Non-pigmented ciliary epithelial cell (primary cell): ENCODE data around the gene NCOA1.
"Not testable (repeated sequence)": the region's sequence is repeated elsewhere in the genome, so short reads cannot be mapped to it uniquely, and the experiment has no call there.

Experiments used
- DNase-seq: peaks from one replicate; pipeline ENCODE4 v3.0.0-alpha.2; 2010; ENCODE audit warnings: low read depth

The NCOA1 gene

GRCh38 chr2:24635181-24635580, 144.1 kb downstream of the NCOA1 start:
- no peak for DNase-seq

GRCh38 chr2:24638568-24638967, 147.5 kb downstream of the NCOA1 start:
- DNase-seq: no peak

GRCh38 chr2:24642351-24642750, 151.3 kb downstream of the NCOA1 start:
- DNase-seq: no peak

- DNase-seq: no peak
Observed at GRCh38 chr2:24643051-24643450, 152.0 kb downstream of the NCOA1 start.

- no peak for DNase-seq
Observed at GRCh38 chr2:24644032-24644431, 153.0 kb downstream of the NCOA1 start.

GRCh38 chr2:24650997-24651642, 160.1 kb downstream of the NCOA1 start:
- no peak for DNase-seq

- DNase-seq: no peak
Observed at GRCh38 chr2:24651643-24652003, 160.6 kb downstream of the NCOA1 start.

- DNase-seq: no peak
Observed at GRCh38 chr2:24652265-24653182, 161.5 kb downstream of the NCOA1 start.

- DNase-seq: no peak
Observed at GRCh38 chr2:24657818-24658217, 166.8 kb downstream of the NCOA1 start.

GRCh38 chr2:24658531-24659202, 167.6 kb downstream of the NCOA1 start:
- DNase-seq: no peak

GRCh38 chr2:24659862-24660261, 168.8 kb downstream of the NCOA1 start:
- DNase-seq: no peak

GRCh38 chr2:24667542-24667941, 176.5 kb downstream of the NCOA1 start:
- no peak for DNase-seq

GRCh38 chr2:24671230-24671629, 180.2 kb downstream of the NCOA1 start:
- no peak for DNase-seq

- no peak for DNase-seq
Observed at GRCh38 chr2:24672589-24672988, 181.5 kb downstream of the NCOA1 start.

GRCh38 chr2:24675338-24675737, 184.3 kb downstream of the NCOA1 start:
- DNase-seq: no peak

GRCh38 chr2:24676493-24676892, 185.4 kb downstream of the NCOA1 start:
- no peak for DNase-seq

GRCh38 chr2:24678066-24678465, 187.0 kb downstream of the NCOA1 start:
- DNase-seq: not testable (repeated sequence)

- DNase-seq: no peak
Observed at GRCh38 chr2:24680196-24680595, 189.1 kb downstream of the NCOA1 start.

GRCh38 chr2:24682304-24682703, 191.2 kb downstream of the NCOA1 start:
- DNase-seq: no peak

- DNase-seq: no peak
Observed at GRCh38 chr2:24683408-24683807, 192.4 kb downstream of the NCOA1 start.

- no peak for DNase-seq
Observed at GRCh38 chr2:24690524-24690923, 199.5 kb downstream of the NCOA1 start.

GRCh38 chr2:24691806-24692205, 200.8 kb downstream of the NCOA1 start:
- no peak for DNase-seq

- DNase-seq: no peak
Observed at GRCh38 chr2:24697792-24698191, 206.7 kb downstream of the NCOA1 start.
